Spleen (tissue), 7 donors: Measurements from ENCODE around the gene SLC38A8.

Experiments used
- POLR2A ChIP-seq, 3 donors: fragments of 450-650 bp; IDR thresholded peaks; one replicate each; pipeline ENCODE4 v1.5.1; 2017; ENCODE audit warnings: antibody characterized with exemption in 3 of 3, mild to moderate bottlenecking in 1 of 3
- TF ChIP-seq, protein P1 (sequence below), 11 experiments: fragments of 200-600 bp in 7 of 11; fragments of 450-650 bp in 4 of 11; sonication (generic) in 4 of 11; IDR thresholded peaks in 8 of 11; conservative IDR thresholded peaks in 3 of 11; 1 replicate in 7 of 11; 2 replicates in 4 of 11; pipeline versions ENCODE4 v1.4.0 to v1.8.0; 2016 to 2021; ENCODE audit warnings: antibody characterized with exemption in 11 of 11, inconsistent platforms in 4 of 11, mild to moderate bottlenecking in 1 of 11
- donor health status: DM: no; HTN: no; CAD: no; lungs with moderate emphysema.
- donor health status: DM: no; HTN: no; CAD: no.
- donor health status: DM: no; HTN: no; CAD: no.

DNA sequence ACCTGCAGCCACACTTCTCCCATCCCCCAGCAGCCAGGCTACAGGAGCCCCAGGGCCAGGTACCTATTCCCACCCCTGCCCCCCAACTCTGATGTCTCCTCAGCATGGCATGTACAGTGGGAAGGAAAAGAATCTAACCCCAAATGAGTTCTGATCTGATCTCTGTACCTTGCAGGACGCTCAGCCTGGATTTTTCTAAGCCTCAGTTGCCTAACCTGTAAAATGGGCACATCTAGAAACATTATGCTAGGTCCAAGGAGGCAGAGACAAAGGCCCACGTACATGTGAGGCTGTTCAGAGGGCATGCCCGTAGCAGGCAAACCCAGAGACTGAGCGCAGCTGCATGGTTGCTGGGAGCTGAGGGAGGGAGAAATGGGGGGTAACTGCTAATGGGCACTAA, 35.1 kb downstream of the SLC38A8 start:
- TF ChIP-seq, protein P1, sequence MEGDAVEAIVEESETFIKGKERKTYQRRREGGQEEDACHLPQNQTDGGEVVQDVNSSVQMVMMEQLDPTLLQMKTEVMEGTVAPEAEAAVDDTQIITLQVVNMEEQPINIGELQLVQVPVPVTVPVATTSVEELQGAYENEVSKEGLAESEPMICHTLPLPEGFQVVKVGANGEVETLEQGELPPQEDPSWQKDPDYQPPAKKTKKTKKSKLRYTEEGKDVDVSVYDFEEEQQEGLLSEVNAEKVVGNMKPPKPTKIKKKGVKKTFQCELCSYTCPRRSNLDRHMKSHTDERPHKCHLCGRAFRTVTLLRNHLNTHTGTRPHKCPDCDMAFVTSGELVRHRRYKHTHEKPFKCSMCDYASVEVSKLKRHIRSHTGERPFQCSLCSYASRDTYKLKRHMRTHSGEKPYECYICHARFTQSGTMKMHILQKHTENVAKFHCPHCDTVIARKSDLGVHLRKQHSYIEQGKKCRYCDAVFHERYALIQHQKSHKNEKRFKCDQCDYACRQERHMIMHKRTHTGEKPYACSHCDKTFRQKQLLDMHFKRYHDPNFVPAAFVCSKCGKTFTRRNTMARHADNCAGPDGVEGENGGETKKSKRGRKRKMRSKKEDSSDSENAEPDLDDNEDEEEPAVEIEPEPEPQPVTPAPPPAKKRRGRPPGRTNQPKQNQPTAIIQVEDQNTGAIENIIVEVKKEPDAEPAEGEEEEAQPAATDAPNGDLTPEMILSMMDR (IDR thresholded peaks at IDR 0.05 in 8 of 11, conservative IDR thresholded peaks at IDR 0.05 in 3 of 11) = no peak
- no peak for TF ChIP-seq POLR2A (IDR thresholded peaks at IDR 0.05)
